Activated CD4-positive, alpha-beta T cell treated with anti-CD3 and anti-CD28 coated beads for 24 hours (primary cell): ENCODE measurements around the gene EZH2.

ENCODE experiments used
- DNase-seq, 2 donors: peaks; one replicate each; pipeline ENCODE4 v3.0.0-alpha.2; 2020; ENCODE audit warnings: low read depth in 2 of 2

The EZH2 gene

DNA sequence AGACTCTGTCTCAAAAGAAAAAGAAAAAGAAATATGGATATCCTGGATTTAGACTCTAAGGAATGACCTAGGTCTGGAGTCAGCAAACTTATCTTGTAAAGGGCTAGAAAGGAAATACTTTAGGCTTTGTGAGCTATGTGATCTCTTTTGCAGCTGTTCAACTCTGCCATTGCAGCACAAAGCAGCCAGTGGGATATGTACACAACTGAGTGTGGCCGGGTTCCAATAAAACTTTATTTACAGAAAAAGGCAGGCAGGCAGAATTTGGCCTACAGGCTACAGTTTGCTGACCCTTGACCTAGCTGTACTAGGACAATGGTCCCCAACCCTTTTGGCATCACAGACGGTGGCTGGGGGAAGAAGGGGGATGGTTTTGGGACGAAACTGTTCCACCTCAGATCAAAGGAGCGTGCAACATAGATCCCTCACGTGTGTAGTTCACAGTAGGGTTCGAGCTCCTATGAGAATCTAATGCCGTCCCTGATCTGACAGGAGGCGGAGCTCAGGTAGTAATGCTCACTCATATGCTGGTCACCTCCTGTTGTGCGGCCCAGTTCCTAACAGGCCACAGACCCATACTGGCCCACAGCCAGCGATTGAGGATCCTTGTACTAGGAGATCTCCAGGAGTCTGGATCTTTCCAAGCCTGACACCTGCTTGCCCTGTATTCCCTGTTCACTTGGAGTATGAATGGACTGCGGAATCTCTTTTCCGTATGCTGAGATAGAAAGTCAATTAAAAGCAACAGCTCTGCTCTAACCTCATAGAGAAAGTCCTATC is 122.4 kb downstream of the EZH2 start:
- DNase-seq, result no peak
